ENCODE data around the gene SLC7A9. TPM values are rescaled to one million over a fixed set of nuclear protein-coding genes. Genes with fewer than 3 reads are reported as not detected.

SLC7A9 gene
- total RNA-seq, 3 donors from 2014 or later (not counting 1 experiment from before 2014, with no cell fraction given) = 0.75 to 0.80 TPM; not detected in 1

- Mint-ChIP-seq H3K9me3 (no peaks in the 10 kb centered on the region), H3K27me3 (ENCODE audit: low read depth in 2 of 2) (no peaks in the 10 kb centered on the region), H3K4me3 (no peak overlapping the region), H3K4me1 (no peaks in the 10 kb centered on the region), H3K27ac (no peak overlapping the region), H3K36me3 (no peaks in the 10 kb centered on the region)
- DNase-seq (no peak), ATAC-seq (no peak)
- H3K9me3 ChIP-seq (ENCODE audit: control insufficient read depth, insufficient read depth, low read length) = no peaks in the 10 kb centered on the region
- H3K27me3 ChIP-seq (ENCODE audit: control insufficient read depth, insufficient read depth, low read length) = no peaks in the 10 kb centered on the region
- WGBS (ENCODE audit: insufficient coverage) = 83% methylated on average over 7 of the region's 7 CpGs
- no peaks in the 10 kb centered on the region for H3K36me3 ChIP-seq (ENCODE audit: control insufficient read depth, insufficient read depth, low read length)
- H3K4me1 ChIP-seq (ENCODE audit: control insufficient read depth, insufficient read depth, low read length) = no peaks in the 10 kb centered on the region
- intact Hi-C loops (cut with micrococcal nuclease) = no loop called here
- TF ChIP-seq, protein P1, sequence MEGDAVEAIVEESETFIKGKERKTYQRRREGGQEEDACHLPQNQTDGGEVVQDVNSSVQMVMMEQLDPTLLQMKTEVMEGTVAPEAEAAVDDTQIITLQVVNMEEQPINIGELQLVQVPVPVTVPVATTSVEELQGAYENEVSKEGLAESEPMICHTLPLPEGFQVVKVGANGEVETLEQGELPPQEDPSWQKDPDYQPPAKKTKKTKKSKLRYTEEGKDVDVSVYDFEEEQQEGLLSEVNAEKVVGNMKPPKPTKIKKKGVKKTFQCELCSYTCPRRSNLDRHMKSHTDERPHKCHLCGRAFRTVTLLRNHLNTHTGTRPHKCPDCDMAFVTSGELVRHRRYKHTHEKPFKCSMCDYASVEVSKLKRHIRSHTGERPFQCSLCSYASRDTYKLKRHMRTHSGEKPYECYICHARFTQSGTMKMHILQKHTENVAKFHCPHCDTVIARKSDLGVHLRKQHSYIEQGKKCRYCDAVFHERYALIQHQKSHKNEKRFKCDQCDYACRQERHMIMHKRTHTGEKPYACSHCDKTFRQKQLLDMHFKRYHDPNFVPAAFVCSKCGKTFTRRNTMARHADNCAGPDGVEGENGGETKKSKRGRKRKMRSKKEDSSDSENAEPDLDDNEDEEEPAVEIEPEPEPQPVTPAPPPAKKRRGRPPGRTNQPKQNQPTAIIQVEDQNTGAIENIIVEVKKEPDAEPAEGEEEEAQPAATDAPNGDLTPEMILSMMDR (IDR thresholded peaks at IDR 0.05) = no peak
- no peak overlapping the region for H3K27ac ChIP-seq (ENCODE audit: low read length)
- H3K4me3 ChIP-seq (ENCODE audit: low read length) = no peak overlapping the region
Measured at GRCh38 chr19:32866061-32866460, 3.5 kb downstream of the SLC7A9 start.

- Mint-ChIP-seq H3K36me3 (no peaks in the 10 kb centered on the region), H3K9me3 (no peaks in the 10 kb centered on the region), H3K4me1 (no peaks in the 10 kb centered on the region), H3K27me3 (ENCODE audit: low read depth in 2 of 2) (no peaks in the 10 kb centered on the region), H3K4me3 (no peak overlapping the region), H3K27ac (no peak overlapping the region)
- Histone ChIP-seq H3K27ac (ENCODE audit: low read length) (no peak overlapping the region), H3K4me1 (ENCODE audit: control insufficient read depth, insufficient read depth, low read length) (no peaks in the 10 kb centered on the region), H3K9me3 (ENCODE audit: control insufficient read depth, insufficient read depth, low read length) (no peaks in the 10 kb centered on the region), H3K4me3 (ENCODE audit: low read length) (no peak overlapping the region), H3K36me3 (ENCODE audit: control insufficient read depth, insufficient read depth, low read length) (no peaks in the 10 kb centered on the region), H3K27me3 (ENCODE audit: control insufficient read depth, insufficient read depth, low read length) (no peaks in the 10 kb centered on the region)
- 84% methylated on average over 6 of the region's 6 CpGs for WGBS (ENCODE audit: insufficient coverage)
- TF ChIP-seq, protein P1 (IDR thresholded peaks at IDR 0.05) = no peak
- intact Hi-C loops (cut with micrococcal nuclease) = no loop called here
- no peak for DNase-seq
- no peak for ATAC-seq
Measured at GRCh38 chr19:32865326-32865725, 4.2 kb downstream of the SLC7A9 start.

GRCh38 chr19:32864318-32865007 lies 5.1 kb downstream of the SLC7A9 start:
- no peak overlapping the region for H3K4me3 ChIP-seq (ENCODE audit: low read length)
- TF ChIP-seq, protein P1 (IDR thresholded peaks at IDR 0.05) = no peak
- WGBS (ENCODE audit: insufficient coverage) = 91% methylated on average over 35 of the region's 35 CpGs
- ATAC-seq (no peak), DNase-seq (no peak)
- intact Hi-C loops (cut with micrococcal nuclease) = no loop called here
- no peaks in the 10 kb centered on the region for H3K9me3 ChIP-seq (ENCODE audit: control insufficient read depth, insufficient read depth, low read length)
- Mint-ChIP-seq H3K4me1 (peaks cover 0 to 3% of the 10 kb centered on the region in 2 donors), H3K4me3 (no peak overlapping the region), H3K36me3 (no peaks in the 10 kb centered on the region), H3K27ac (no peak overlapping the region), H3K27me3 (ENCODE audit: low read depth in 2 of 2) (no peaks in the 10 kb centered on the region), H3K9me3 (no peaks in the 10 kb centered on the region)
- H3K36me3 ChIP-seq (ENCODE audit: control insufficient read depth, insufficient read depth, low read length) = no peaks in the 10 kb centered on the region
- H3K4me1 ChIP-seq (ENCODE audit: control insufficient read depth, insufficient read depth, low read length) = no peaks in the 10 kb centered on the region
- H3K27me3 ChIP-seq (ENCODE audit: control insufficient read depth, insufficient read depth, low read length) = no peaks in the 10 kb centered on the region
- no peak overlapping the region for H3K27ac ChIP-seq (ENCODE audit: low read length)

GRCh38 chr19:32863841-32864240 lies 5.7 kb downstream of the SLC7A9 start:
- Mint-ChIP-seq H3K27ac (no peak overlapping the region), H3K27me3 (ENCODE audit: low read depth in 2 of 2) (no peaks in the 10 kb centered on the region), H3K9me3 (no peaks in the 10 kb centered on the region), H3K4me1 (peaks cover 0 to 7% of the 10 kb centered on the region in 2 donors), H3K4me3 (no peak overlapping the region), H3K36me3 (no peaks in the 10 kb centered on the region)
- no peak for DNase-seq
- 93% methylated on average over 13 of the region's 13 CpGs for WGBS (ENCODE audit: insufficient coverage)
- TF ChIP-seq, protein P1 (IDR thresholded peaks at IDR 0.05) = no peak
- no peaks in the 10 kb centered on the region for H3K4me1 ChIP-seq (ENCODE audit: control insufficient read depth, insufficient read depth, low read length)
- no peak for ATAC-seq
- H3K9me3 ChIP-seq (ENCODE audit: control insufficient read depth, insufficient read depth, low read length) = no peaks in the 10 kb centered on the region
- no peak overlapping the region for H3K27ac ChIP-seq (ENCODE audit: low read length)
- no peaks in the 10 kb centered on the region for H3K27me3 ChIP-seq (ENCODE audit: control insufficient read depth, insufficient read depth, low read length)
- H3K36me3 ChIP-seq (ENCODE audit: control insufficient read depth, insufficient read depth, low read length) = no peaks in the 10 kb centered on the region
- intact Hi-C loops (cut with micrococcal nuclease) = no loop called here
- H3K4me3 ChIP-seq (ENCODE audit: low read length) = no peak overlapping the region
